SU-DHL-6 (cell line): ENCODE results near the gene MYOD1.

Source experiments
- H2AFZ ChIP-seq: fragments of 200-600 bp; sonication (generic); 2 replicates; pipeline ENCODE4 v1.6.1; 2014; ENCODE audit warnings: low read depth, mild to moderate bottlenecking, moderate library complexity, mixed read lengths, antibody characterized with exemption, low read length; ENCODE audit not compliant: severe bottlenecking
- H3F3A ChIP-seq: fragments of 200-600 bp; shearing (Covaris generic); 2 replicates; pipeline ENCODE4 v1.6.0; 2016; ENCODE audit warnings: antibody characterized with exemption, mild to moderate bottlenecking; ENCODE audit not compliant: insufficient read depth
- H3K27ac ChIP-seq: fragments of 200-600 bp; sonication (generic); 2 replicates; pipeline ENCODE4 v1.5.1; 2016; ENCODE audit warnings: low read depth, mild to moderate bottlenecking, low read length, moderate library complexity, mixed read lengths
- H3K27me3 ChIP-seq: fragments of 200-600 bp; sonication (generic), shearing (Covaris generic); 2 replicates; pipeline ENCODE4 v1.6.0; 2014; ENCODE audit warnings: mild to moderate bottlenecking, low read length
- H3K36me3 ChIP-seq: fragments of 200-600 bp; sonication (generic); 2 replicates; pipeline ENCODE4 v1.6.1; 2014; ENCODE audit warnings: mild to moderate bottlenecking, low read length, mixed read lengths
- H3K4me2 ChIP-seq: fragments of 300-600, 200-600 bp; shearing (Covaris generic), sonication (generic); 2 replicates; pipeline ENCODE4 v1.6.0; 2014; ENCODE audit warnings: low read length, low read depth, mild to moderate bottlenecking; ENCODE audit not compliant: poor library complexity, severe bottlenecking
- H3K4me3 ChIP-seq: fragments of 200-600 bp; sonication (generic); 2 replicates; pipeline ENCODE4 v1.5.1; 2014; ENCODE audit warnings: antibody characterized with exemption, low read length, mild to moderate bottlenecking, mixed read lengths; ENCODE audit not compliant: insufficient read depth, poor library complexity, severe bottlenecking
- H3K79me2 ChIP-seq: fragments of 200-600 bp; sonication (generic); 2 replicates; pipeline ENCODE4 v1.6.1; 2014; ENCODE audit warnings: mild to moderate bottlenecking, low read length, moderate library complexity; ENCODE audit not compliant: insufficient read depth
- H3K9ac ChIP-seq: fragments of 200-600 bp; sonication (generic); 2 replicates; pipeline ENCODE4 v1.7.0; 2014; ENCODE audit warnings: mild to moderate bottlenecking, low read length
- H3K9me2 ChIP-seq: fragments of 200-600 bp; sonication (generic); replicated peaks from 2 replicates; pipeline ENCODE4 v1.6.1; 2014; ENCODE audit warnings: low read length; ENCODE audit not compliant: insufficient read depth
- H3K9me3 ChIP-seq: fragments of 200-600 bp; sonication (generic); 2 replicates; pipeline ENCODE4 v1.6.1; 2014; ENCODE audit warnings: low read length, mixed read lengths; ENCODE audit not compliant: insufficient read depth
- H4K20me1 ChIP-seq: fragments of 200-600 bp; sonication (generic); 2 replicates; pipeline ENCODE4 v1.6.1; 2014; ENCODE audit warnings: low read depth, mild to moderate bottlenecking, antibody characterized with exemption, low read length, moderate library complexity, mixed read lengths
- EZH2phosphoT487 ChIP-seq: fragments of 200-600 bp; sonication (generic), shearing (Covaris generic); conservative IDR thresholded peaks from 2 replicates; pipeline ENCODE4 v1.6.1; 2018; ENCODE audit warnings: mild to moderate bottlenecking, antibody characterized with exemption, low read length, moderate library complexity, mixed read lengths
- TF ChIP-seq, protein P1 (sequence below): fragments of 200-600 bp; sonication (generic); IDR thresholded peaks from one replicate; pipeline ENCODE4 v1.5.1; 2017; ENCODE audit warnings: antibody characterized with exemption, mild to moderate bottlenecking, low read length, moderate library complexity; ENCODE audit not compliant: insufficient read depth, poor library complexity, severe bottlenecking

MYOD1 gene

DNA sequence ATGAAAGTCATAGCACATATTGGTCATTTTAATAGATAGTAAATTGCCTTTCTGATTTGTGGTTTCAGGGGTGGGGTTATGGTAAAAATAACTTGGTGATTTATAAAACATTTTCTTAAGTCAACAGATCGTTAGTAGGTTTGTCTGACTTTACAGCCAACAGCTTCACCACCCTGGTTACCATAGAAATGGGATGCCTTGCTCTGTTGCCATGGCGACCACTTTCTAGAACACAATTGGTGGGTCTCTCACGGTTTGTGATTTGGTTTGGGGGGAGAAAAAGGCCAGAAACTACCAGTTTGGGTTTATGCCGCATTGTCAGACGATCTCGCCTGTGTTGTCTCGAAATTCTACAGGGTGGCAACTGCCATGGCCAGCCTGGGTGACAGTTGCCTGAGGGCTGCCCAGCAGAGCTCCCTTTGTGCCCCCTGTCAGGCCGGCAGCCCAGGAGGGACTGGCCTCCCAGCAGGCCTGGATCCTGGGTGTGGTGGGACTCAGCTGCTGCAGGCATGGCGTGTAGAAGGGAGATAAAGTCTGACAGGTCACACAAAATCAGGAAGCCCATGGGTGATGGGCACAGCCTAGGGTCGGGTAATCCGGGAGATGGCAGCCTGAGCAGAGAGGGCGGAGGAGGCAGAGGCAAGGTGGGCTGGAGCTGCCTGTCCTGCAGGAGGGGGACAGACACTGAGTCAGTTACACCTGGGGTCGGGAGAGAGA is 46.1 kb downstream of the MYOD1 start:
- Histone ChIP-seq H3K79me2 (no peaks in the 10 kb centered on the region), H3K36me3 (no peaks in the 10 kb centered on the region), H3K9ac (no peak overlapping the region), H3K4me2 (no peak overlapping the region), H3K27ac (no peak overlapping the region), H4K20me1 (no peaks in the 10 kb centered on the region), H3K27me3 (no peaks in the 10 kb centered on the region), H3F3A (no peaks in the 10 kb centered on the region), H3K4me3 (no peak overlapping the region), H3K9me3 (no peaks in the 10 kb centered on the region), H3K9me2 (no peaks in the 10 kb centered on the region), H2AFZ (no peak overlapping the region)
- TF ChIP-seq, protein P1, sequence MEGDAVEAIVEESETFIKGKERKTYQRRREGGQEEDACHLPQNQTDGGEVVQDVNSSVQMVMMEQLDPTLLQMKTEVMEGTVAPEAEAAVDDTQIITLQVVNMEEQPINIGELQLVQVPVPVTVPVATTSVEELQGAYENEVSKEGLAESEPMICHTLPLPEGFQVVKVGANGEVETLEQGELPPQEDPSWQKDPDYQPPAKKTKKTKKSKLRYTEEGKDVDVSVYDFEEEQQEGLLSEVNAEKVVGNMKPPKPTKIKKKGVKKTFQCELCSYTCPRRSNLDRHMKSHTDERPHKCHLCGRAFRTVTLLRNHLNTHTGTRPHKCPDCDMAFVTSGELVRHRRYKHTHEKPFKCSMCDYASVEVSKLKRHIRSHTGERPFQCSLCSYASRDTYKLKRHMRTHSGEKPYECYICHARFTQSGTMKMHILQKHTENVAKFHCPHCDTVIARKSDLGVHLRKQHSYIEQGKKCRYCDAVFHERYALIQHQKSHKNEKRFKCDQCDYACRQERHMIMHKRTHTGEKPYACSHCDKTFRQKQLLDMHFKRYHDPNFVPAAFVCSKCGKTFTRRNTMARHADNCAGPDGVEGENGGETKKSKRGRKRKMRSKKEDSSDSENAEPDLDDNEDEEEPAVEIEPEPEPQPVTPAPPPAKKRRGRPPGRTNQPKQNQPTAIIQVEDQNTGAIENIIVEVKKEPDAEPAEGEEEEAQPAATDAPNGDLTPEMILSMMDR = no peak
- TF ChIP-seq EZH2phosphoT487 = no peak

DNA sequence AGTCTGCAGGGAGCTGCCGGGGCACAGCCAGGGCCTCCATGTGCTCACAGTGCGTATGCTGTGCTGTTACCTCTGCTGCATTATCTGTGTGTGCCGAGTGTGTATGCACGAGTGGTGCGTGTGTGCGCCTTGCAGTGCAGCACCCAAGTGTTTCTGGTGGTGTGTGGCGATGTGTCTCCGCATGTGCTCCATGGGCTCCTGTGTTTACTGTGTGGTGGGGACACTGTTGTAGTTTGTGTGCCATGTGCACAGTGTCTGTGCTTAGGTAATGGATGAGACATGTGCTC is 46.6 kb downstream of the MYOD1 start:
- no peak overlapping the region for H2AFZ ChIP-seq
- no peak overlapping the region for H3K4me3 ChIP-seq
- no peaks in the 10 kb centered on the region for H4K20me1 ChIP-seq
- H3K36me3 ChIP-seq = no peaks in the 10 kb centered on the region
- H3K9ac ChIP-seq = no peak overlapping the region
- H3K9me2 ChIP-seq = no peaks in the 10 kb centered on the region
- no peaks in the 10 kb centered on the region for H3F3A ChIP-seq
- H3K79me2 ChIP-seq = no peaks in the 10 kb centered on the region
- no peaks in the 10 kb centered on the region for H3K9me3 ChIP-seq
- no peak overlapping the region for H3K27ac ChIP-seq
- no peak for TF ChIP-seq EZH2phosphoT487
- TF ChIP-seq, protein P1 = no peak
- no peaks in the 10 kb centered on the region for H3K27me3 ChIP-seq
- H3K4me2 ChIP-seq = no peak overlapping the region

DNA sequence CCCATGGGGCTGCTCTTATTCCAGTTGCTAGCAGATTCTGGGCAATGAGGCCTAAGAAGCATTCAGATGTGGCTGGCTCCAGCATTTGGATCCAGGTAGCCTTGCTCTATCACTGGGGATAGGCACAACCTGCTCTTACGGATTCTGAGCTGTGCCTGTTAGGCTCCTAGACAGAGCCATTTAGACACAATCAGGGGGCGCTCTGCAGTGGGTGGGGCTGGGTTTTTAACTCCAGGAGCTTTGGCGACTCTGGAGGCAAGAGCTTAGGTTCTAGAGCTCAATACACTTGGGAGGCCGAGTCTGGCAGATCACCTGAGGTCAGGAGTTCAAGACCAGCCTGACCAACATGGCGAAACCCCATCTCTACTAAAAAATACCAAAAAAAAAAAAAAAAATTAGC is 47.2 kb downstream of the MYOD1 start:
- H2AFZ ChIP-seq = no peak overlapping the region
- H3K27me3 ChIP-seq = no peaks in the 10 kb centered on the region
- no peak overlapping the region for H3K4me2 ChIP-seq
- no peaks in the 10 kb centered on the region for H3K9me2 ChIP-seq
- TF ChIP-seq EZH2phosphoT487 = no peak
- TF ChIP-seq, protein P1 = peak; percentile 26
- H3K9me3 ChIP-seq = no peaks in the 10 kb centered on the region
- H3K4me3 ChIP-seq = no peak overlapping the region
- H3K79me2 ChIP-seq = no peaks in the 10 kb centered on the region
- H3K27ac ChIP-seq = no peak overlapping the region
- H3K9ac ChIP-seq = no peak overlapping the region
- H3F3A ChIP-seq = no peaks in the 10 kb centered on the region
- H3K36me3 ChIP-seq = no peaks in the 10 kb centered on the region
- H4K20me1 ChIP-seq = no peaks in the 10 kb centered on the region
